HG02642 (cell line): Measurements from ENCODE around the gene BMPR1B.
"Not testable (repeated sequence)": the region's sequence is repeated elsewhere in the genome, so short reads cannot be mapped to it uniquely, and the experiment has no call there.

Experiments
- ATAC-seq: cut with Tn5 transposase; IDR thresholded peaks from one replicate; pipeline ENCODE4 v1.9.1; 2021; ENCODE audit warnings: mild to moderate bottlenecking; ENCODE audit not compliant: unreplicated experiment, poor library complexity

The BMPR1B gene

DNA sequence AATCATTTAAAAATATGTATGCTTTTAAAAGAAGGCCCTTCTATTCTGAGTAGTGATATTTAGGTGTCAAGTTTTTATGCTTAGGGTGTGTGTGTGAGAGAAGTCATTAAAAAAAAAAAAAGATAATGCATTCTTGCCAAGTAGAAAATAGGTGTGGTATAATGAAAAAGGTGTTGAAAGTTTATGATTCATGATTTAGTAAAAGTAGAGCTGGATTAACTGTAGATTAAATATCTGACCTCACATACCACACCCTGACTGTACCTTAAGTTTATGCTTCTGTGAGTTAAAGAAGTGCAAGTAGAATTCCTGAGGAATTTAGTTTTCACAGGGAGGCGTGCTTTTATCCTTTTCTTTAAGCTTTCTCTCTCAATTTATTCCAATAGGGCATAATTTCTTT is 71.1 kb downstream of the BMPR1B start:
- no peak for ATAC-seq

DNA sequence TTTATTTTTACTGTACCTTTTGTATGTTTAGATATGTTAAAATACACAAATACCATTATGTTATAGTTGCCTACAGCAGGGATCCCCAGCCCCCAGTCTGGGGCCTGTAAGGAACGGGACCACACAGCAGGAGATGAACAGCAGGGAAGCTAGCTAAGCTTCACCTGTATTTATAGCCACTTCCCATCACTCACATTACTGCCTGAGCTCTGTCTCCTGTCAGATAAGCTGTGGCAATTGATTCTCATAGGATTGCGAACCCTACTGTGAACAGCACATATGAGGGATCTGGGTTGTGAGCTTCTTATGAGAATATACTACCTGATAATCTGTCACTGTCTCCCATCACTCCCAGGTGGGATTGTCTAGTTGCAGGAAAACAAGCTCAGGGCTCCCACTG is 73.9 kb downstream of the BMPR1B start:
- no peak for ATAC-seq

DNA sequence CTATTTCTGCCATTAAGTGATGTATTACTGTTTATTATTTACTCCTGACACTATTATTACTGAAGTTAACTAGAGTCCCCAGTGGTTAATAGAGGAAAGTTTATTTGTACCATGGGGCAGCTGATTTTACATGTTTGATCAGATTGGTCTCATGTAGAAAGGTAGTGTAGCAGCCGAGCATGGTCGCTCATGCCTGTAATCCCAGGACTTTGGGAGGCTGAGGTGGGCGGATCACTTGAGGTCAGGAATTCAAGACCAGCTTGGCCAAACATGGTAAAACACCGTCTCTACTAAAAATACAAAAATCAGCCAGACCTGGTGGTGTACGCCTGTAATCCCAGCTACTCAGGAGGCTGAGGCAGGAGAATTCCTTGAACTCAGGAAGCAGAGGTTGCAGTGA is 74.6 kb downstream of the BMPR1B start:
- ATAC-seq: not testable (repeated sequence)

DNA sequence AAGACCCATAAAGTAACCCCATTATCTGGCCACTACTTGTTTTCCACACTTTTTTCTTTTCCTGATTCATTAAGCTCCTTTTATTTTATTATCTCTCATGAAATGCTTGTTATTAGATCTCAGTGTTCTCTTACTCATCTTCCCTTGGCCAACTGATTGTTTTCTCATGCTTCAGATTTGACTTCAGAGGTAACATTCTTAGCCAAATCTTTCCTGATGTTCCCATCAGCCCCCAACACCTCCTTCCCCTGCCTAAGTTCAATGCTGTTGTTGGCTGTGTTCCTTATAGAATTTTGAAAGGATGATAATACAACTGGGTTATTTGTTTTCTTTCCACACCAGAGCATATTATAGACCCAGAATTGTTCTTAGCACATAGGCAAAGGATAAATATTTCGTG is 75.6 kb downstream of the BMPR1B start:
- no peak for ATAC-seq

DNA sequence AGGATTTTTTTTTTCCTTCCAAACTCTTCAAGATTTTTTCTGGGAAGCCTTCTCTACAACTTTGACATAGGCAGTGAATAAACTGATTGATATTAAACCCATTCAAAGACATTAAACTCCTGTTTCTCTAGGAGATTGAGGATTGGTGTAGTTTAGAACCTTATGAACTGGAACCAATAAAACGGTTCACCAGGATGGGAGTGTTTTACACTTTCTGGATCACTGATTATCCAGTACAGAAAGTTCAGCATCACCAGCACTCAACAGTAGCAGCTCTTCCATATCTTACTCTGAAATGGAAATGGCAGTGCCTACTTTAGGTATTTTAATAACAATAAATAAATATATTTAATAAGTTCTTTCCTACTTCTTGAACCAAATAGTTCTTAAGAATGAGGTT is 76.7 kb downstream of the BMPR1B start:
- no peak for ATAC-seq

DNA sequence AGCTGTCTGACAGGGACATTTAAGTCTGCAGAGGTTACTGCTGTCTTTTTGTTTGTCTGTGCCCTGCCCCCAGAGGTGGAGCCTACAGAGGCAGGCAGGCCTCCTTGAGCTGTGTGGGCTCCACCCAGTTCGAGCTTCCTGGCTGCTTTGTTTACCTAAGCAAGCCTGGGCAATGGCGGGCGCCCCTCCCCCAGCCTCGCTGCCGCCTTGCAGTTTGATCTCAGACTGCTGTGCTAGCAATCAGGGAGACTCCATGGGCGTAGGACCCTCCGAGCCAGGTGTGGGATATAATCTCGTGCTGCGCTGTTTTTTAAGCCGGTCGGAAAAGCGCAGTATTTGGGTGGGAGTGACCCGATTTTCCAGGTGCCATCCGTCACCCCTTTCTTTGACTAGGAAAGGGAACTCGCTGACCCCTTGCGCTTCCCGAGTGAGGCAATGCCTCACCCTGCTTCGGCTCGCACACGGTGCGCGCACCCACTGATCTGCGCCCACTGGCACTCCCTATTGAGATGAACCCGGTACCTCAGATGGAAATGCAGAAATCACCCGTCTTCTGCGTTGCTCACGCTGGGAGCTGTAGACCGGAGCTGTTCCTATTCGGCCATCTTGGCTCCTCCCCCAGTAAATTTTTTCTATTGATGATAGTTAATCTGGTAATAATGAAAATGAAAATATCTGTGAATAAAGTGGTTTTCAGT is 83.6 kb downstream of the BMPR1B start:
- ATAC-seq: not testable (repeated sequence)

DNA sequence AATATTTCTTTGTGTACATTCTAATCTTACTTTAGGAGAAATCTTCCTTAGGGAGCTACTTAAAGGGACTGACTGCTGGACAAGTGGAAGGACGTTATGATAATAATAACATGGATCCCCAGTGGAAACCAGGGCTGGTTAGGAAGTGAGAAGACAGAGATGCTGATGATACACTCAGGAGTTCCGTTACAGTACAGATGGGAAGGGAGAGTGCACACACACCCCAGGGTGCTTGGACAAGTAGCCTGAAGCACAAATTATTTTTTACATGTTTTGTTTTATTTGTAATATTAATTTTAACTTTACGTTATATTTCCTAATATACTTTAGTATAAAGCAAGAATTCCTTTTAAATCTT is 84.1 kb downstream of the BMPR1B start:
- no peak for ATAC-seq

DNA sequence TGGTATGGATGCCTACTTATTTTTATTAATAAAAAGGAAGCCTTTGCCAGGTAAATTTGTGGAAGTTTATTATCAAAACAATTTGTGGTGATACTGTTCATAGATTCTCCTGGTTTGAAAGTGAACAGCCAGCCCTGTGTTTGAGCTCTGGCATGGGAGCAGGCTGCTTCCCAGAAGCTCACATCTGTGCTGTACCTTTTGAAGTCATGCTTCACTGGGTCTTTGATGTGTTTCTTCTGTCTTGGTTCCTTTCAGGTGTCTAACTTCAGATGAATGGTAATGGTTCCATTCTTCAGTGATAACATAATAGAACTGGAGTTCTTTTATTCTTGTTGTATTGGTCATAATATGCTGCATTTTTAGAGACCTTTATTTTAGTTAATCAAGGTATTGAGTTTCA is 85.5 kb downstream of the BMPR1B start:
- no peak for ATAC-seq

DNA sequence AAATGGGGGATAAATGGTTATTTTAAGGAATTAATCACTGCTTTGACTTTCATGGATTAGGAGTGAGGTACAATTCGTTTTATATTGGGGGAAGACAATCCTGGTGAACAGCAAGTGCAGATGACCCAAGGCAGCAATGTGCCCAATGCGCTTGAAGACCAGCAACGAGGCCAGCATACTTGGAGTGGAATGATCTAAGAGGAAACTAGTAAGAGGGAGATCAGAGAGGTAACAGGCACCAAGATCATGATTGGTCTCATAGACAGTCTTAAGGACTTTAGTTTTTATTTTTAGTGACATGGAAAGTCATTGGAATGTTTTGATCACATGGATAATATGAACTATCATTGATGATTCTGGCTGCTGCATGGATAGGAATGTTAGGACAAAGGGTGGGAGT is 90.6 kb downstream of the BMPR1B start:
- ATAC-seq: no peak

DNA sequence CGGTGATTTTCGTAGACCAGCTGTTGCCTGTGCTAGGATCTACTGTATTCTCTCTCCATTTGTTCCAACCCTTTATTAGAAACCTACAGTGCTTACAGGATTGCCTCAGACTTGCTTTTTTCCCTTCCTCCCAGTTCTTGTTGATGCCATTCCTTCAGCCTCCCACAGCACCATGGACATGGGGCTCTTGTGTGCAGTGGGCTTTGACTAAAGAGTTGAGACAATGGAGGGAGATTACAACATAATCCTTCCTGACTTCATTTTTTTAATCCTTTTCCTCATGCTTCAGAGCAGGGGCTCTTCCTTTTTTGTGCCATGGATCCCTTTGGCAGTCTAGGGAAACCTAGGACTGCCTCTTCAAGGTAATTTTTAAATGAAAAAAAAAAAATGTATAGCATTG is 92.1 kb downstream of the BMPR1B start:
- ATAC-seq: no peak

DNA sequence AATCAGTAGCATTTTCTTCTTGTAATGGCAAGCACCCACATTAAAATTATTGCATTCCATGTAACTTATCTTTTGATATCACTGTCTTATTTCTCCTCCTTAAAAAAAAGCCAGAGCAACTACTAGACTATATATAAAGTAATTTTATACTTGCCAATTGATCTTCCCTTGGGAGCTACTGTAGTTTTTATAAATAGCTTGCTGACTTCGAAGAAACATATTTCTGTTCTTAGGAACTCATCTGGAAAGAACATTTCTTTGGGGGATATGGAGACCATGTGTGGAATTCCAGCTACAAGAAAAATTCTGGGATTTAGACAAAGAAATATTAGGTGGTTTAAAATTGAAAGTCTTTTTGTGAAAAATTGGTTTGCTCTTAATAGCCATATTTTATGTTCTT is 94.9 kb downstream of the BMPR1B start:
- no peak for ATAC-seq

DNA sequence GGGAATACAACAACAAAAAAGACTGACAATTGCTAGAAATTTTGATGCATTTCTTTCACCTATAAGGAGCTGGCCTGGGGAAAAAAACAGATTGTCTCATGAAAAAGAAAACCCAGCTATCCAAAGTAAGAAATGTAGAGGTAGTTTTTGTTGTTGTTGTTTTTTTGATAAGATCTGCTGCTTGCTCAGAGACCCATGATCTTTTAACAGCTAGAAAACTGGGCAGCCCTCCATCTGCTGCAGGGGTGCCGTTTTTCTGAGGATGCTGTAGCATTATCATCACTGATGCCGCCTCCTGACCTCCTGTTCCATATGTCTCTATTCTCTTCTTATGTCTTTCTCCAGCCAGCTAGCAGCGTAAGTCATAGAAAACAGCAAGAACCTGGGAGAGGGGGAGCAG is 98.3 kb downstream of the BMPR1B start:
- no peak for ATAC-seq

DNA sequence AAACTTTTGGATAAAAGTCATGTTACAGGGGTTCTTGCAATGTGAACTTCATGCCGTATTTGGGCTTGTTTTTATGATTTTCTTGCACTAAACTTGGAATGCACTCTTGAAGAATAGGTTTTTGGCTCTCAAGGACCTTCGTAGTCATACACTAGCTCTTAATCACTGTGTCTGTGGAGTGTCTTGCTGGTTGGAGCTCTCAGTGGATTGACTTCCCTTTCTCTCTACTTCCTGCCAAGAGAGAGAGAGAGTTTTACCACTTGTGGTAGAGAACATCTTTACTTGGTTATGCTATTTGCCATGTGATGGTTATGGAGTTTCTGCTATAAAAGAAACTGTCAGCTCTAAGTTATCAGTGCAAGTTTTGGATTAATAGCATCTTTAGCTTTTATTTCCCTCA is 112.4 kb downstream of the BMPR1B start:
- no peak for ATAC-seq

DNA sequence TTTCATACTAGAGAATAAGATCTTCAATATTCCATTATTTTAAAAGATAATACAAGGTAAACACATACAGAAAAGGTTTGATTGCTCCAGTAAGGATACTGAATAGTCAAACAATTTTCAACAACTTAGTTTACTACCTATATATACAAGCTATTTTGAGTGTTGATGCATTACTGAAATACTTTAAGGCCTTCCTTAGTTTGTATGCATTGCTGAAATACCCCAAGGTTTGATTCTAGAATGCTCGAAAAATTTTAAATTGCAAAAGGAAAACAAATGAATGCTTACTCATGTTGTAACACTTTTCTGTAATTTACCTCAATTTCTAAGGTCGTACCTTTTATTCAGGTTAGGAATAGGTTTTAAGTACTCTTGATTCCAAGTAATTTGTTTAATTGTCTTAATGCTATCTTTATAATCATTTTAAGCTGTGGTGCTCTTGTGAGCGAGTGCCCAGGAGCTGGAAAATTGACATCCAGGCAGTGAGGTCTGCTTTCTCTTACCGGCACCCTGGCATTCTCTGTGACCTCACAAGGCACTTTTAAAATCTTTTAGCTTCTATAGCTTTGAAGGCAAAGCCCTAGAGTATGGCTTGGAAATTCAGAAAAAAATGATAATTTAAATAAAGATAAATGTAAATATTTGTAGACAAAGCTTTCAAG is 114.0 kb downstream of the BMPR1B start:
- no peak for ATAC-seq

DNA sequence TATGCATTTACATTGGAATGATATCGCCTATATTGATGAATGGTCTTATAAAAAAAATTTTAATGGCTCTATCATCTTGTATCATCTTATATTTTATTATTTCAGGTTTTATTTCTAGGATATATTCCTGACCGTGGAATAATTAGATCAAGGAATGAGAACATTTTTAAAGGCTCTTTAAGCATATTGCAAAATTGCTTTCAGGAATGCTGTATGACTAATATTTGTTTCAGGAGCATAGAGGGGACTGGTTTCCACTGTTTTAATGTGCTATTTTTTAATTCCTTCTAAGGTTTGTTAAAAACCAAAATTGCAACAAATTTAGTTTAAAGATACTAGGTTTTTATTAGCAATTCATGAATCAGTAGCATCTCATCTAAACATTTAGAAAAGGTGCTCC is 120.2 kb downstream of the BMPR1B start:
- ATAC-seq: no peak

DNA sequence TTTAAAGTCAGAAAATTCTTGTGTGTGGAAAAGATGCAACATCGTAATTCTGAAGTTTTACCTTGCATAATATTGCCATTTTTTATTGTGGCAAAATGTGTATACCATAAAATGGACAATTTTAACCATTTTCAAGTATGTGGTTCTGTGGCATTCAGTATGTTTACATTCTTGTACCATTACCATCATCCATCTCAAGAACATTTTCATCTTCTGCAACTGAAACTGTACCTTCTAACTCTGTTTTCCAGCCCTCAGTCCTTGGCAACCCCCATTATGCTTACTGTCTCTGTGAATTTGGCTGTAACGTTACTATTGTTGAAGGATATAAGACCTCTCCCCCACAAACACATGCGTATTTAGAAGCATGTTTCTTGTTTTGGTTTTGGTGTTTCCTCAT is 123.2 kb downstream of the BMPR1B start:
- ATAC-seq: no peak

DNA sequence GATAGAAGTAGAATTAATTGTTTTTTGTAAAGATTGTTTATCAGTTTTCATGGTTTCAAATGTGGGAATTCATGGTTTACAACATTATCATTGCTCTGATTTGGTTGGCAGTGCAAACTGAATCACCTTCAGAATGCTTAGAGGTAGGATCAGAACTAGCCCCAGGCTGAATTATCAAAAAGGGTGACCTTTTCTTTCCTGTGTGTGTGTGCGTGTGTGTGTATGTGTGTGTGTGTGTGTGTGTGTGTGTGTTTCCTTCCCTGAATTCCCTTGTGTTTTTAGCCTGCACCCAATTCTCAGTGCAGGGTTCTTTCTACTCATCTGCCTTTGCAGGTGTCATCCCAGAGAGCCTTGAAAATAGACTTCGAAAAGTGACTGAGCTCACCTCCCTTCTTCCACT is 125.0 kb downstream of the BMPR1B start:
- ATAC-seq: no peak

DNA sequence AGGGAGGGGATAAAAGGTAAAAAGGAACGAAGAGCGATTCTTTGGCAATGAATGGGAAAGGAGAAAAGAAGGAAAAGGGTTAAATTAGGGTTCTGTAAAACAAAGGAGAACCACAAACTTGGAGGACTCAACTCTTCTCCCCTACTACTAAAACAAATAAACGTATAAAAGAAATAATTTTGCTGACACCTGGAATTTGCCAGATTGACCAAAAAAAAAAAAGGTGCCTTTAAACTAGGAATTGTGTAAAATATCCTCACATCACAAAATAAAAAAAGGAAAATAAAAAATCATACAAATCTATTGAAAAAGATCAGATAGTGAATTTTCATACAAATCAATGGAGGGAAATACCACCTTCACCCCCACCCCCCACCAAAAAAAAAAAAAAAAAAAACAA is 129.3 kb downstream of the BMPR1B start:
- no peak for ATAC-seq

DNA sequence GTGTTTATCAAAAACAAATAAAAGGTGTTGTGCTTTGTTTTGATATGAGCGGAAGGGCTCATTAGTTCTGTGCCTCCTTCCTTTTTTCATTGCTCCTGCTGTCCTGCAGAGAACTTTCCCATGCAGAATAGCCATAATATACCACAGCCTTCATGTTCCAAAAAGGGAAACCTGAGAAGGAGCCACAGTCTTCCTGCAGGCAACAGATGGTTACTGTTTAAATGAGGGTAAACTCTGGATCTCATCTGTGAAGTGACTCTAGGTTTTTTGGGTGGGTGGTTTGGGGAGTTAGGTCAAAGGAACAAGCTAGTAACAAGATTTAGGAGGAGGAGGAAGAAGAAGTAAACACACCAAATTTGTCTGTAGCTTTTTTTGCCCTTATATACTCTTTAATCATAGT is 131.8 kb downstream of the BMPR1B start:
- no peak for ATAC-seq

DNA sequence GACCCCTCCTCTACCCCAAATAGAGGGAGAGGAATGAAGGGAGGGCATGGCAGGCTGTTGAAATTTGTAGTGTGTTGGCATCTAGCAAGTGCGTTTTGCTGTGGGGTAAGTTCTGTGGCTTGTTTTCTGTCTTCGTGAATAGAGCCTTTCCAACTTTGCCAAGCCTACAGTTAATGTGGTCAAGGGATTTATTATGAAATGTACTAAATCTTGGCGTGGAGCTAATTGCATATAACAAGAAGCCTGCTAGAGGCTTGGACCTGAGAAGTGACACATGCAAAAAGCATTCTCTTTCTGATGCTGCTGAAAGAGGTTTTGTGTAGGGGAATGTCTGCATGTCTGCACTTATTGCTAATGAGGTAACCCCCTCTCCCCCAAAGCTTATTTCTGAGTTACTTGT is 132.2 kb downstream of the BMPR1B start:
- no peak for ATAC-seq

DNA sequence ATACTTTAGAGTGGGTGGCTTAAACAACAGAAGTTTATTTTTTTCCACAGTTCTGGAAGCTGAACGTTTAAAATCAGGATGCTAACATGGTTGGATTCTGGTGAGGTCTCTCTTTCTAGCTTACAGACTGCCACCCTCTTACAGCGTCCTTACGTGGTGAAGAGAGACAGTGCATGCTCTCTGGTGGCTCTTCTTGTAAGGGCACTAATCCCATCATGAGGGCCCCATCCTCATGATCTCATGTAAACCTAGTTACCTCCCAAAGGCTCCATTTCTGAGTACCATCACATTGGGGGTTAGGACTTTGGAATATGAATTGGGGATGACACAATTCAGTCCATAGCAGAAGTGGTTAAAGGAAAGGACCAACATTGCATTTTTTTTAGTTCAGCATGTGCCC is 132.8 kb downstream of the BMPR1B start:
- no peak for ATAC-seq

DNA sequence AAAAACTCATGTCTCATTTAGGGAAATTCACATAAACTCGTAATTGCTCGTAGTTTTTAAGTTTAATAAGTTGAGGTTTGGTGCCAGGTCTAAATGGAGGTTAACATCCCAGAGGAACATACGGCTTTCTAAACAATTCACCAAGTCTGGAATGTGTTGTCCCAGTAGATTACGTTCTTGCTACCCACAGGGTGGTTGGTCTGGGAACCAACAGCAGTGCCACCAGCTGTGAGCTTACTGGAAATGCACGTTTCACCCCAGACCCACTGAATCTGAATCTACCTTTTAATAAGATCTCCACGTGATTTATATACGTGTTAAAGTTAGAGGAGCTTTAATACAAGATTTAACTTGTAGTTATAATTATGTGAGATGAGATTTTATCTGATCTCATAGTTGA is 134.3 kb downstream of the BMPR1B start:
- ATAC-seq: no peak
